ENCODE data around the gene GOLGA6D. TPM values are rescaled to one million over a fixed set of nuclear protein-coding genes. Genes with fewer than 3 reads are reported as not detected.
"Not testable (repeated sequence)": the region's sequence is repeated elsewhere in the genome, so short reads cannot be mapped to it uniquely, and the experiment has no call there.

Gene GOLGA6D
- total RNA-seq, 1 donor from 2014 or later: not detected

DNA sequence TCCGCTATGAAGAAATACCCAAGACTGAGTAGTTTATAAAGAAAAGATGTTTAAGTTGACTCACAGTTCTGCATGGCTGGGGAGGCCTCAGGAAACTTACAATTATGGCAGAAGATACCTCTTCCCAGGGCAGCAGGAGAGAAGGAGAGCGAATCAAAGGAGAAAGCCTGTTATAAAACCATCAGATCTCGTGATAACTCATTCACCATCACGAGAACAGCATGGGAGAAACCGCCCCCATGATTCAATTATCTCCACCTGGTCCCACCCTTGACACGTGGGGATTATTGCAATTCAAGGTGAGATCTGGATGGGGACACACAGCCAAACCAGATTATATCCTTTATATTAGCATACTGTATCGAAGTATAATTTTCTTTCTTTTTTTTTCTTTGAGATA lies 49.5 kb downstream of the GOLGA6D start:
- intact Hi-C loops (cut with micrococcal nuclease): not testable (repeated sequence)

GRCh38 chr15:75333654-75334419 lies 51.2 kb downstream of the GOLGA6D start:
- intact Hi-C loops (cut with micrococcal nuclease): not testable (repeated sequence)

- intact Hi-C loops (cut with micrococcal nuclease): no loop called here
Measured at GRCh38 chr15:75335313-75335704, 52.7 kb downstream of the GOLGA6D start.

- intact Hi-C loops (cut with micrococcal nuclease): loop anchor here (1.0 to 2.0 kb wide), 3 partner anchors 14 to 117 kb away; partner anchors contain the start of gene MAN2C1
Measured at GRCh38 chr15:75335705-75336355, 53.2 kb downstream of the GOLGA6D start, which contains the start of gene COMMD4. Gene COMMD4, plus strand, starts transcription at chr15:75336063. Its CDS starts 27 bp downstream, at chr15:75336090.

- intact Hi-C loops (cut with micrococcal nuclease): no loop called here
Measured at GRCh38 chr15:75338661-75339240, 56.1 kb downstream of the GOLGA6D start.

DNA sequence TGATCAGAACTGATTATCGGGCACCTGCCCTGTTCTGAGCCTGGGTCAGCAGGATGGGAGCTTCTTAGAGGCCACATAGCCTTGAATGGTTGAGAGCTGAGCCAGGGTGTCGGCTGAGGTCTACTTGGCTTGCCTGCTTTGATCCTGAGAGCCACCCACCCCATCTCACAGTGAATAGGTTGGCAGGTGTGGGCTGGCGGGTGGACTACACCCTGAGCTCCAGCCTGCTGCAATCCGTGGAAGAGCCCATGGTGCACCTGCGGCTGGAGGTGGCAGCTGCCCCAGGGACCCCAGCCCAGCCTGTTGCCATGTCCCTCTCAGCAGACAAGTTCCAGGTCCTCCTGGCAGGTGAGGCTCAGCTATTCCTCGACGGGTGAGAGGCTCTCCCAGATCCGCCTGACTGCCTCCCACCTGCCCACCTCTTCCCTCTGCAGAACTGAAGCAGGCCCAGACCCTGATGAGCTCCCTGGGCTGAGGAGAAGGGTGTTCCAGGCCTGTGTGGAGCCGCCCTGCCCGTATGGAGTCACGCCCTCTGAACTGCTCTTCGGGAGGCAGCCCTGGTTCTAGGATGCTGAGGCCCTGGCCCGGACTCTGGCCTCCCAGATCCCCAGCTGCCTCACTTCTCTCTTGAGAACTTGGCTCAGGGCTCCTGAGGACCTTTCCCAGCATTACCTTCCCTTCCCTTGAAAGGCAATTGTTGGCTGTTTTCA lies 57.1 kb downstream of the GOLGA6D start:
- intact Hi-C loops (cut with micrococcal nuclease): no loop called here

- intact Hi-C loops (cut with micrococcal nuclease): no loop called here
Measured at GRCh38 chr15:75342221-75342620, 59.6 kb downstream of the GOLGA6D start.

- intact Hi-C loops (cut with micrococcal nuclease): not testable (repeated sequence)
Measured at GRCh38 chr15:75343953-75344352, 61.3 kb downstream of the GOLGA6D start.

Other genes starting within 250 kb of the GOLGA6D start
- 117 and 122 TPM in 2 replicates for gene C15orf39, start 81.0 kb upstream of the GOLGA6D start, total RNA-seq
- gene GOLGA6C, start 24.5 kb upstream of the GOLGA6D start, total RNA-seq: not detected in 2 replicates
- gene COMMD4, start 53.2 kb downstream of the GOLGA6D start, total RNA-seq: 81.9 and 87.3 TPM in 2 replicates
- 12.7 and 14.4 TPM in 2 replicates for gene NEIL1, start 64.2 kb downstream of the GOLGA6D start, total RNA-seq
- 262 and 270 TPM in 2 replicates for gene MAN2C1, start 85.8 kb downstream of the GOLGA6D start, total RNA-seq
- 110 and 117 TPM in 2 replicates for gene SIN3A, start 168.9 kb downstream of the GOLGA6D start, total RNA-seq